ENCODE measurements around the gene ABHD6. TPM values are rescaled to one million over a fixed set of nuclear protein-coding genes. Genes with fewer than 3 reads are reported as not detected.

The ABHD6 gene
- total and polyA plus RNA-seq, 9 of the 15 experiments (the other 6 are each of a cell fraction or from before 2014, with no cell fraction given) = 0.53 to 3.6 (median 2.5) TPM

GRCh38 chr3:58305882-58306711 lies 68.5 kb downstream of the ABHD6 start, which contains the start of the genes HTD2 and RPP14 (continued):
- TF ChIP-seq ZBTB11 (CRISPR knock-in tag; IDR thresholded peaks at IDR 0.05) (peak in 1 of 3 experiments; percentile 76; a peak in 2 of 6 replicates), BRF2 (IDR thresholded peaks at IDR 0.05; ENCODE audit: borderline replicate concordance, insufficient read depth, insufficient read length) (no peak), AFF4 (CRISPR knock-in tag; IDR thresholded peaks at IDR 0.05) (no peak), HOXB6 (CRISPR knock-in tag; IDR thresholded peaks at IDR 0.05; ENCODE audit: borderline replicate concordance) (no peak), GTF2E2 (tag; IDR thresholded peaks at IDR 0.05) (no peak), HEY1 (CRISPR knock-in tag; IDR thresholded peaks at IDR 0.05; ENCODE audit: borderline replicate concordance) (no peak), RAD51 (IDR thresholded peaks at IDR 0.05; ENCODE audit: borderline replicate concordance, low read depth) (no peak), ZC3H4 (CRISPR knock-in tag; IDR thresholded peaks at IDR 0.05; ENCODE audit: borderline replicate concordance) (no peak), IRF1 (CRISPR knock-in tag; IDR thresholded peaks at IDR 0.05; ENCODE audit: borderline replicate concordance) (no peak), TFE3 (CRISPR knock-in tag; IDR thresholded peaks at IDR 0.05) (no peak), NFYB (IDR thresholded peaks at IDR 0.05; ENCODE audit: extremely low read depth, insufficient read length) (no peak), MXI1 (IDR thresholded peaks at IDR 0.05; ENCODE audit: low read depth, low read length) (no peak)

Measured in K562 (cell line).